Fibroblast of mammary gland (primary cell): Measurements from ENCODE around the gene ACSBG1.

Experiments
- DNase-seq: peaks from one replicate; pipeline ENCODE4 v3.0.0-alpha.2; 2010; ENCODE audit warnings: low read depth
- H3K4me3 ChIP-seq: 2 replicates; pipeline ENCODE4 v1.5.1; 2011; ENCODE audit warnings: low read depth, mild to moderate bottlenecking, low read length, moderate library complexity; ENCODE audit not compliant: control insufficient read depth
- CTCF ChIP-seq: conservative IDR thresholded peaks from 2 replicates; pipeline ENCODE4 v1.5.1; 2011; ENCODE audit warnings: low read depth, low read length, inconsistent platforms; ENCODE audit not compliant: control insufficient read depth, insufficient read depth

ACSBG1 gene

GRCh38 chr15:78244893-78245292 lies 10.5 kb upstream of the ACSBG1 start:
- H3K4me3 ChIP-seq: no peak overlapping the region
- DNase-seq: no peak
- no peak for TF ChIP-seq CTCF

DNA sequence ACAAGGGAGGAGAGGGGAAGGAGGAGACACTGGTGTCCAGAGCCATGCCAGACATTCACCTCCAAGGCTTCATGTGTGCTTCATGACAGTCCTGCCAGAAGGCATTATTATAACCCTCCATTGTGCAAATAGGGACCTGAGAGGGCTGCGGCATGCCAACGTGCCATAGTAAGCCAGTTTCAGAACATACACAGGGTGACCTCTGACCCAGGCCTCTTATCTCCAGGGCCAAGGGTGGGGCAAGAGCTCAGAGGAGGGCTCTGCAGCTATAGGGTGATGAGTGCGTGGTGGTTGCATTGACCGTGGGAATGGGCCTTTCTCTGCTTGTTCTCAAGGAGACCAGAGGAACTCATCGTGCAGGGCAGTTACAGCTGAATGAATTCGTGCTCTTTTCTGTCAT lies 9.7 kb upstream of the ACSBG1 start:
- no peak overlapping the region for H3K4me3 ChIP-seq
- no peak for TF ChIP-seq CTCF
- no peak for DNase-seq

DNA sequence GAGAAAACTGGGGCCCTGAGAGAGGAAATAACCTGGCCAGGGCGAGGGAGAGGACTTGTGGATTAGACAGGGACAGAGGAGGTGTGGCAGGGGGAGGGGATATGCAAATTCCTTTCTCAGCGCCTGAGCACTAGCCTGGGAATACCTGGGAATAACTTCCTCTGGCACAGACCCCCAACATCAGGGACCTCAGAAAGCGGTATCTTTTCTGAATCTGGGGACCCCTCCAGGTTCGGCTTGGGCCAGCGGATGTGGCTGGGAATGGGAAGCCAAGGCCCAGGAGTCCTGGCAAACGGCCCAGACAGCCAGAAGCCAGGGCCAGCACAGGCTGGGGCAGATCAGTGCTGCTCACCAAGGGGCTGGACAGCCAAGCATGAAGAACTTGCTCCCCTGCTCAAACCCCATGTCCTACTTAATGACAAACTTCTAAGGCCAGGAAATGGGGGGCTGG lies 9.2 kb upstream of the ACSBG1 start:
- DNase-seq: peak; percentile 22
- no peak for TF ChIP-seq CTCF
- no peak overlapping the region for H3K4me3 ChIP-seq

- H3K4me3 ChIP-seq: no peak overlapping the region
- no peak for DNase-seq
- TF ChIP-seq CTCF: no peak
These were observed 8.7 kb upstream of the ACSBG1 start for GRCh38 chr15:78243058-78243457.

- peak; percentile 7 for DNase-seq
- H3K4me3 ChIP-seq: no peak overlapping the region
- peak; percentile 52 for TF ChIP-seq CTCF
These were observed 7.8 kb upstream of the ACSBG1 start for GRCh38 chr15:78242128-78242527.

DNA sequence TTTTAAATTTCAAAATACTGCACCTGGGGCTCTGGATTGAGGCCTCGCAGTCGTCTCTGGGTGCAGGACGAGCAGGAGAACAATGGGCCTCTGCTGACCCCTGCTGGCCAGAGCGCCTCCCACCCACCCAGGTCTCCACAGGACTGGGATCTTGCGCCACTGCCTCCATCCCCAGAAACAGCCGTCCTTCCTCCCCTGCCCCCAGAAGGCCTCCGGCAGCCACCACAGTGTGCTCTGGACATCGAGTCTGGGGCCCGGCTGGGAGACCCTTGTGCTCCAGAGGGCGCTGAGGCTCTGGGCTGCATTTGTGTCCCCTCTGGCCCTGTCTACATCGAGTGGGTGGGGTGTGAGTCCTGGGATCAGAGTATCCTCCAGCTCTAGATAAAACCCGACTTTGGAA lies 6.7 kb upstream of the ACSBG1 start:
- DNase-seq: peak; percentile 65
- H3K4me3 ChIP-seq: no peak overlapping the region
- peak; percentile 76 for TF ChIP-seq CTCF

GRCh38 chr15:78239811-78240210 lies 5.4 kb upstream of the ACSBG1 start:
- no peak overlapping the region for H3K4me3 ChIP-seq
- DNase-seq: no peak
- TF ChIP-seq CTCF: no peak
